Activated effector memory CD4-positive, alpha-beta T cell treated with Interleukin-2 at 50 U/mL for 16 hours (primary cell): Measurements from ENCODE around the gene AHSG.

Source experiments
- DNase-seq: peaks from one replicate; pipeline ENCODE4 v3.0.0-alpha.2; 2020

AHSG gene

GRCh38 chr3:186594591-186595113, 18.2 kb upstream of the AHSG start:
- no peak for DNase-seq

DNA sequence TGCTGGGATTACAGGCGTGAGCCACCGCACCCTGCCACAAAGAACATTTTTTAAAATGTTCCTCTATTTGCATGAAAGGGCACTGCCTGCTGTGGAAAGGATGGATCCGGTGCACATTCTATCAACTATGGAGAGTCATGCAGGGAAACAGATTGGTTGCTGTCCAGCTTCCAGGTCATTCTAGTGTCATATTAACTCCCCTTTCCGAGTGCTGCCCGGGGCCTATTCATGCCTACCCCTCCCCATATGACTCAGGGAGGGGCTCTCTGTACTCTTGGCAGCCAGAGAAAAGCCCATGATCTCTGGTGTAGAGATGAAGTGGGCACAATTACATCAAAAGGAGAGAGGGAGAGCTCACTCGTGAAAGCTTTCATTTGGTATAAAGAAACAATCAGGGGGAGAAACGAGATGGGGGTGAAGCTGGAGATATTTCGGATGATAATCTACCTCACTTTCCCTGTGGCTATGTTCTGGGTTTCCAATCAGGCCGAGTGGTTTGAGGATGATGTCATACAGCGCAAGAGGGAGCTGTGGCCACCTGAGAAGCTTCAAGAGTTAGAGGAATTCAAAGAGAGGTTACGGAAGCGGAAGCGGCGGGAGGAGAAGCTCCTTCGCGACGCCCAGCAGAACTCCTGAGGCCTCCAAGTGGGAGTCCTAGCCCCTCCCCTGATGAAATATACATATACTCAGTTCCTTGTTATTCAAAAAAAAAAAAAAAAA, 16.1 kb upstream of the AHSG start:
- DNase-seq: no peak

DNA sequence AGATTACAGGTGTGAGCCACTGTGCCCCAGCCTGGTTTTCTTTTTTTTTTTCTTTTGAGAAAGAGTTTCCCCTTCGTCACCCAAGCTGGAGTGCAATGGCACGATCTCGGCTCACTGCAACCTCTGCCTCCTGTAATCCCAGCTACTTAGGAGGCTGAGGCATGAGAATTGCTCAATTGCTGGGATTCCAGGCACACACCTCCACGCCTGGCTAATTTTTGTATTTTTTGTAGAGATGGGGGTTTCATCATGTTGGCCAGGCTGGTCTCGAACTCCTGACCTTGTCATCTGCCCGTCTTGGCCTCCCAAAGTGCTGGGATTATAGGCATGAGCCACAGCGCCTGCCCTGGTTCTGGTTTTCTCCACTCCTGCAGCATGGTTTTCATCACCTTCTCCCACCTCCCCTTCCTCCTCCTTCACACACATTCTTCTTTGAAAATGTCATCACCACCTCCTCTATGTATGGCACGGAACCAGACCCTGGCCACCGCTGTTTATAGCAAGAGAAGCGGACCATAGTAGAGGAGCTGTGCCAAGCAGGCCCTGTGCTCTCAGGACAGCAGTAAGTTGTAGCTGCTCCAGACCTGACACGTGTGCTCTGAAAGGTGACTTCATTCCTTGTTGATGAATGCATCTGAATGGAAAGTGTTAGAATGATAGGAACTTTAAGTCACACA, 14.6 kb upstream of the AHSG start:
- DNase-seq: no peak

- DNase-seq: no peak
Observed at GRCh38 chr3:186598794-186599141, 14.1 kb upstream of the AHSG start.

GRCh38 chr3:186599142-186599784, 13.6 kb upstream of the AHSG start:
- no peak for DNase-seq

- no peak for DNase-seq
Observed at GRCh38 chr3:186599785-186600166, 13.1 kb upstream of the AHSG start.

DNA sequence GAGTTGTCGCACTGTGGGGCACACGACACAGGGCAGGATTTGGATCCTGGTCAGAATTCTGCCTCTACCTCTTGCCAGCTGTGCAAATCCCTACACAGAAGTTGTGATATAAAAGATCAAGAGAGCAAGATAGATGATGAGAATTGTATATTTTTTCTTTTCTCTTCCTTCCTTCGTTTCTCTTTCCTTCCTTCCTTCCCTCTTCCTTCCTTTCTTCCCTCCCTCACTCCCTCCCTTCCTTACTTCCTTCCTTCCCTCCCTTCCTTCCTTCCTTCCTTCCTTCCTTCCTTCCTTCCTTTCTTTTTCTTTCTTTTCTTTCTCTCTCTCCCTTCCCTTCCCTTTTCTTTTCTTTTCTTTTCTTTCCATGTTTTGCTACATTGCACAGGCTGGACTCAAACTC, 12.0 kb upstream of the AHSG start:
- DNase-seq: no peak

DNA sequence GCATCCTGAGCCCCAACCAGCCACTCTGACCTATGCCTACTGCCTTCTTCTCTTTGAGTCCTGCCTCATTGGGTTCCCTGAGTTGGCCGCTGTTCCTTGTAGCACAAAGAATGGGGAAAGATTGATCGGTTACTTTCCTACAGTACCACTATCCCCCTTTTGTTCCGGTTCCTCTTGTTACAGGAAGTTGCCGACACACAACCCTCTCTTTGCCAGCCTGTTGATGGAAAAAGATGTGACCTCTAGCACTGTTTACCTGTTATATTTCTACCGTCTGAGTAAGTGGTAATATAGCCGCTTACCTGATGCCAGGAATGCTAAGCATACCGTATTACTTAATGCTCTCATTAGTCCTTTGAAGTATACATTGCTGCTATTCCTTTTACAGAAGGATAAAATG, 9.7 kb upstream of the AHSG start:
- no peak for DNase-seq

DNA sequence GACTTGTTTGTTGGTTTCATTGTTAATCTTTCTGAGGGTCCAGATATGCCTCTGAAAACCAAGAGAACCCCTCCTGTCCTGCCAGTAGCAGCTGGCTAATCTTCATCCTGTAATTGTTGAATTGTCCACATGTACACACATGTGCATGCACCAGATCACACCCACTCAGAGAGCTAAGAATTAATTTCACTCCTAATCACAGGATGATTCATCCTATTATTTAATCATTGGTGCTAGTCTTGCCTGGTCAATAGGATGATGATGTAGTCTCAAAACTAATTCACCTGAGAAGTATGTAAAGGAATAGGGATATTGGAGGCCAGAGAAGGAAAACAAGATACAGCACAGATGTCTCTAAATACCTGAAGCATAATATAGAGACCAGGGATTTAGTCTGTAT, 7.8 kb upstream of the AHSG start:
- DNase-seq: no peak

DNA sequence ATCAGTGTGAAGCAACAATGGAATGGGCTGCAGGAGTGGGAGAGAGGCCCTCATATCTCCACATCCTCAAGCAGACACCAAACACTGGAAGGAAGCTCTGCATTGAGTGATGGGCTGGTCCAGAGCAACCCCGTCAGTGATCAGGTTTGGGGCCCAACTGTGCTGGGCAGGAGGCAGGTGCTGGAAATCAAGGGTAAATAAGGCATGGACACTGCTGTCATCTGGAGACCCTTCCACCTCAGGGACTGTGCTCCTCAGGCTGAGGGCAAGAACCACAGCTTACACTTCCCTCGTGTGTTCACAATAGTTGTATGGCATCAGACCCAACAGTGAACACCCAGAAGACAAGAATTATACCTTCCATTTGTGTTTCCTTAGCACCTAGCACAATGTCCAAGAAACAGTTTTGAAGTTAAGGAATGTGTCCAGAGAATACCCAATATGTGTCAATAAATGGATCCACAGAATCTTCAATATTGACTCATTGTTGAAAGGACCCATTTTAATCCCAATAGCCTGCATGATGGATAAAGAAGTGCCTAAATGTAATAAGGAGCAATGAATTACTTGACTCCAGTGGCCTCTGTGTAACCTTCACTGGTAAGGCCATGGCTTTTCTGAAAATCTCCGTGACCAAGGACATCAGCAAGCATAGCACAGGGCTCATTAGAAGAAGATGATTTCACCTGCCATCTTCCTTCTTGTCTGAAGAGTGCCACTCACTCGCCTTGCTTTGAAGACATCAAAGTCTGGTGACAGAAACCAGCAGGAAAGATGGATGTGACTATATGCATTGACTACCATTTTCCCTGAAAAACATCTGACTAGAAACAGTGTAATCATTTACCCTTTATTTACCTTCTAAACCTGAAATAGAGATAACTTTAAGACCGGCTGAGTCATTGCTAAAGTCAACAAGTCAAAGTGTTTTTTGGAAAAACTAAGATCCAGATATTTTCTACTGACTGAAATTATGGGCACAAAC, 7.0 kb upstream of the AHSG start:
- DNase-seq: no peak

- DNase-seq: no peak
Observed at GRCh38 chr3:186608624-186609215, 4.1 kb upstream of the AHSG start.

DNA sequence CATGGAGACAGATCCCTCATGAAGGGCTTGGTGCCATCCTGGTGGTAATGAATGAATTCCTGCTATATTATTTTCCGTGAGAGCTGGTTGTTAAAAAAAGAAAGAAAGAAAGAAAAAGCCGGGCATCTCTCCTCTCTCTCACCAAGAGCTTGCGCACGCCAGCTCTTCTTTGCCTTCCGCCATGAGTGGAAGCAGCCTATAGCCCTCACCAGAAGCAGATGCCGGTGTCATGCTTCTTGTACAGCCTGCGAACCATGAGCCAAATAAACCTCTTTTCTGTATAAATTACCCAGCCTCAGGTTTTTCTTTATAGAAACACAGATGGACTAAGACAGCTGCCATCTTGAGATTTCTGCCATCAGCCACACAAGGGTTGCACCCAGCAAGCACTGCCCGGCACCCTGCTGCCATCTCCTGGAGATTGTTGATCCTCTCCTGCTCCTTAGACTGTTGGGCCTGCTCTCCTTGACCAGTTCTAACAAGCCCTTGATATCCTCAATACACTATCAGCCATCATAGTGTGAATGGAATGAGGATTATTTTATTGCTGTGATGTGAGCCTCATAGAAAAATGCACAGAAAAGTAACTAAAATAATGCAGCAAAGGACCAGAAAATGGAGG, 3.5 kb upstream of the AHSG start:
- no peak for DNase-seq

GRCh38 chr3:186612065-186612464, 795 bp upstream of the AHSG start:
- no peak for DNase-seq

DNA sequence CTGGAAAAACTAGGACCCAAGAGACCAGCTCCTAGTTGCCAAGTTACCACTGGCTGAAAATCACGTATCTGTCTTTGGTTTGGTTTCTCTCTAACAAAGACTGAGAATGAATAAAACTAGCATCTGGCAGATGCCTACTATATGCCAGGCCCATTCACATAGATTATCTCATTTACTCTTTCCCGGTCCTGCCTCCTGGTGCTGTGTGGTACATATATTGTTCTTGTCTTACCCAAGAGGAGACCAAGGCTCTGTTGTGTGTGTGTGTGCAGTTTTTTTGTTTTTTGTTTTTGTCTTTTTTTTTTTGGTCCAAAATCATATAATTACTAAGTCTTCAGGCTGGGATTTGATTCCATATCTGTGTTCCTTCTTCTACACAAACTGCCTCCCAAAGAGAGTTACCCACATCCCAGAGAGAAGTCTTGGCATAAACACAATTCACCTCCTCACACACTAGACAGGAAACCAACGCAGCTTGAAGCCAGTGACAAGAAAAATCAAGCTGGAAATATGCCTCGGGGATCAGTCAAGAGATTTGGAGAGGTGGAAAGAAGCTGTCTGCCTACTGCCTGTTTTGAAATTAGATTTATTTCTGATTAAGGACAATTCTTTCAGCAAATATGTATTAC, 891 bp downstream of the AHSG start:
- DNase-seq: no peak

DNA sequence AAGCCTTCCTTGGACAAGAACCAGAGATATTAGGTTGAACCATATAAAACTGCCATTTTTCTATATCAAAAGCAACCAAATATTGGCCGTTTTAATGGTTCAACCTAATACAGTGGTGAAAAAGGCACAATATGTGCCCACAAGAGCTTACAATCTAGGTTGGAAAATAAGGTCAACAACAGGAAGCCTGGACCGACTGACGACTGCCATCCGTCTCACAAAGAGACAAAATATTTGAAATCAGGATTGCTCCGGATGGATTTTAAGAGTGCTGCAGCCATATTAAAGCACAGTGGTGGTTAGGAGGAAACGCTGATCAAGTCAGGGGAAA, 1.4 kb downstream of the AHSG start:
- DNase-seq: no peak

DNA sequence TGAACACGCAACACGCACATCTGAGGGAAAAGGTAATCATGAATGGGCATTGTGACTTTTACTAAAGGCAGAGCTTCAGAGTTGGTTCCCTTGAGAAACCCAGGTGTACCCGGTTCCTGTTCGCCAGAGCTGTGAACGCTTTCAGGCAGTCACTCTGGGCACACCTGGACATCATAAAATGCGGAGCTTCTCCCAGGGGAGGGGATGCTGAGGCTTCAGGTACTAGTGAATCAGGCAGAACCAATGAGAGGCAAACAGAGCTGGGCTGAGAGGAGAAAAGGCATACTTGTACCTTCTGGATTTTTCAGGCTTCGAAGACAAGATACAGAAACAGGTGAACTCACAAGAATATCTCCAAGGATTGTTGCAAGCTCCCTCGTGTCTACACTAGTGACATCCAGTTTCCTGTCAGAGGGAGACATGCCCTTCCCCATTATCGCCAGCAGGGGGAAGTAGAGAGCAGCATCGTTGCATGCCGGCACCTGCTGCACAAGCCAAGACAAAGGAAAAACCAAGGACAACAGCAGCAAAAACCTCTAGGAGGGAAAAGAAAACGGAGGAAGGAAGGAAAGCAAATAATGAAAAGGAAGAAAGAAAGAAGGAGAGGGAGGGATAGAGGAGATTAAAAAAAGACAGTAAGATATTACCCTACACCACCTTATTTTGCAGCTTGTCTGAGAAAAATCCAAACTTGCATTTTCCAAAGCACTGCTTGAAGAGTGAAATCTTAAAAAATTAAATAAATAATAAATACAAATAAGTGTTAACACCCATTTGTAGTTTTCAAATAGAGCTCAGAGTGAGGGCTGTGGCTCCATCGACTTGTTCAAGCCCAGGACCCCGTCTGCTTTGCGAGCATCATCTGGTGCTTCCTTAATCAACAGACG, 2.0 kb downstream of the AHSG start:
- DNase-seq: peak; percentile 62

DNA sequence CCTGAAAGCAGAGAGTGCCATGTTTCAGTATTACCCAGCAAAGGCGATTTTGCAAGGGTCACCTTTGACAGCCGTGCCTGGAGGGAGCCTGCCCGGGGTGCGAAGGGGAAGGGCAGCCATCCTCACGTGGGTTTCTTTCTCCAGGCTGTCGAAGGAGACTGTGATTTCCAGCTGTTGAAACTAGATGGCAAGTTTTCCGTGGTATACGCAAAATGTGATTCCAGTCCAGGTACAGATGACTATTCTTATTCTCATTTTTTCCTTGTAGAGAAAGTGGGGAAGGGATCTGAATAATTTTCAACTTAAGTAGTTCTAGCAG, 3.4 kb downstream of the AHSG start:
- DNase-seq: no peak

DNA sequence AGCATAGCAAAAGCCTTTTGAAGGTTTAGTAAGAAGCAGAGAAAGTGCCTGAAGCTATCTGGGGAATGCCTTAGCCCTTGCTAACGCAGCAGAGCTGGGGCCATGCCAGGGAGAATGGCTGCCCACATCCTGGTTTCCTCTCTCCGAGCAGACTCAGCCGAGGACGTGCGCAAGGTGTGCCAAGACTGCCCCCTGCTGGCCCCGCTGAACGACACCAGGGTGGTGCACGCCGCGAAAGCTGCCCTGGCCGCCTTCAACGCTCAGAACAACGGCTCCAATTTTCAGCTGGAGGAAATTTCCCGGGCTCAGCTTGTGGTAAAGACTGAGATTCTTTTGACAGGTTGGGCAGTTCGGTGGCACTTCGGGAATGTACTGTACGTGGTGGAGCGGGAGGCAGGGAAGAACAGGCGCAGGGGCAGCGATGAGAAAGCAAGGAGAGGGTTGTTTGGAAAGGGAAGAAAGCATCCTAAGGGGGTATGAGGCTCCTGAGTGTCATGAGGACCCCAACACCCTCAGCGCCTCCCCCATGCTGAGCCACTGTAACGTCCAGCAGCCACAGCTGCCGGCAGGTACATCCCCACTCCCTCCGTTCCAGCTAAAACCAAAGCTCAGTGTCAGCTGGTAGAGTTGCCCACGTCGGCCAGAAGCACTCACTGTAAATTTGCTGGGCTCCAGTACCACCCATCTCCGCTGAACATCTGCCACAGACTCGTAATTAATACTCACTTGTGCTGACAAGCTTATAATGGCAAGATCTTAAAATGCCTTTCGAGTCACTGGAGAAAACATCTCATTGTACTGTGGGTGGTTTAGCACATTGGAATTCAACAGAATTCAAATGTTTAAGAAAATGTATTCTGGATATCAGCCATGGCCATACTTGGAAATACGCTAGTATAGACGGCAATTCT, 4.4 kb downstream of the AHSG start:
- peak; percentile 78 for DNase-seq

GRCh38 chr3:186618318-186618938, 5.6 kb downstream of the AHSG start:
- no peak for DNase-seq
